ENCODE measurements around the gene MAGI2. TPM values are rescaled to one million over a fixed set of nuclear protein-coding genes. Genes with fewer than 3 reads are reported as not detected.

The MAGI2 gene
- polyA plus RNA-seq, 4 donors, result 0.22 to 2.1 (median 1.5) TPM

DNA sequence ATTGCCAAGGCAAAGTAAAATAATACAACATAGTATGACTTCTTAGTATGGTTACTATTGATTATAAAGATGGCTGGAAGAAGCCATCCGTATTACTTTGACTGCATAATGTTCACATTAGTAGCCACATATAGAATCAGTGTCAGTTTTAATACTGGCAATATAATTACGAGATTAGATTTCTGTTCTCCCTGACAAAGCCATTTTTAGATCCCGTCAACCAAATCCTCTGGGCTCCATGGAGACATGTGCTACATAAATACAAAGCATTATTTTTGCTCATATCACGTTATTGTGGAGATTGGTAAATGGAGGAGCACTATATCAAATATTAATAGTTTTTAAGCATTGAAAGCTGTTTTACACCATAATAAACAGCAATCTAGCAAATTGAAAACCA is 124.0 kb downstream of the MAGI2 start:
- no peaks in the 10 kb centered on the region for H3K4me1 ChIP-seq (ENCODE audit: control insufficient read depth in 3 of 3, insufficient read depth in 2 of 3, low read depth in 1 of 3, low read length in 2 of 3)
- FAIRE-seq (no peak), DNase-seq (no peak)
- H3K9me3 ChIP-seq (ENCODE audit: control insufficient read depth in 2 of 2, insufficient read depth in 1 of 2, low read depth in 1 of 2, low read length in 1 of 2), result no peaks in the 10 kb centered on the region
- 82 to 87% (median 85%) methylated on average over 4 of the region's 4 CpGs for WGBS, 3 donors
- no peaks in the 10 kb centered on the region for H3K27me3 ChIP-seq (ENCODE audit: control insufficient read depth in 3 of 3, insufficient read depth in 3 of 3, low read length in 3 of 3)
- H3K27ac ChIP-seq (ENCODE audit: low read depth in 1 of 3, low read length in 2 of 3), result no peak overlapping the region
- no peaks in the 10 kb centered on the region for H3K36me3 ChIP-seq (ENCODE audit: control insufficient read depth in 3 of 3, insufficient read depth in 2 of 3, low read depth in 1 of 3, low read length in 3 of 3)
- H3K4me3 ChIP-seq (ENCODE audit: low read depth in 1 of 3, low read length in 3 of 3), result no peak overlapping the region

DNA sequence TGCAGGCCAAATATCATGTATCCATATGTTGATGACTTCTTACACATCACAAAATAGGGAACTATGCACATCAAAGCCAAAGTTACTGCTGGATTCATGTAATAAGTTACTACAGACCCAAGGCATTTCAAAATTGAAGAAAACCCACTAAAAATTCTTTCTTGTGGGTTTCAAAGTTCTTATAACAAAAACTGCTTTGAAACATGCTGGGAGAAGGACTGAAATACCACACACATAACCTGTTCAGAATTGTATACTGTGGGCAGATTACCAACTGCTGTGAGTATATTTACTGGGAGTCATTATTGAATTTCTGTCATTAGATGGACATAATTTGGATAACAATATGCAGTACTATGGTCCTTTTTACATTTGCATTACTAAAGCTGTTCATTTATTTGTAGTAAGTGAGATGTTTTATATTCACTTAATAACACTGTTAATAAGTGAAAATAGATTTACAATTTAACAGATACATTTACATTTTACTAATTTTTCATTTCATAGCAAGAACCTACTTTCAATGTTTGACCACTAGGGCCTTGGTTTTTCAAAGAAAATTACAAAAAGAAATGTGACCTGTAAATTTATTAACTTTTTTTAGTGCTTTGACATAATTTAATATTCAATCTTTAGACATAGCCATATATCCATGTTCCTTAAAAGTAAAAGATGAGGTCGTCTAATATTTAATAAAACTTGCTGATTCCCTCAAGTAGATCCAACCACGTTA is 132.6 kb downstream of the MAGI2 start:
- DNase-seq (no peak), FAIRE-seq (no peak)
- no peaks in the 10 kb centered on the region for H3K9me3 ChIP-seq (ENCODE audit: control insufficient read depth in 2 of 2, insufficient read depth in 1 of 2, low read depth in 1 of 2, low read length in 1 of 2)
- H3K4me3 ChIP-seq (ENCODE audit: low read depth in 1 of 3, low read length in 3 of 3), result no peak overlapping the region
- H3K27me3 ChIP-seq (ENCODE audit: control insufficient read depth in 3 of 3, insufficient read depth in 3 of 3, low read length in 3 of 3), result no peaks in the 10 kb centered on the region
- no peaks in the 10 kb centered on the region for H3K4me1 ChIP-seq (ENCODE audit: control insufficient read depth in 3 of 3, insufficient read depth in 2 of 3, low read depth in 1 of 3, low read length in 2 of 3)
- no peaks in the 10 kb centered on the region for H3K36me3 ChIP-seq (ENCODE audit: control insufficient read depth in 3 of 3, insufficient read depth in 2 of 3, low read depth in 1 of 3, low read length in 3 of 3)
- H3K27ac ChIP-seq (ENCODE audit: low read depth in 1 of 3, low read length in 2 of 3), result no peak overlapping the region
- 3 to 24% (median 20%) methylated on average over 2 of the region's 2 CpGs for WGBS, 3 donors

DNA sequence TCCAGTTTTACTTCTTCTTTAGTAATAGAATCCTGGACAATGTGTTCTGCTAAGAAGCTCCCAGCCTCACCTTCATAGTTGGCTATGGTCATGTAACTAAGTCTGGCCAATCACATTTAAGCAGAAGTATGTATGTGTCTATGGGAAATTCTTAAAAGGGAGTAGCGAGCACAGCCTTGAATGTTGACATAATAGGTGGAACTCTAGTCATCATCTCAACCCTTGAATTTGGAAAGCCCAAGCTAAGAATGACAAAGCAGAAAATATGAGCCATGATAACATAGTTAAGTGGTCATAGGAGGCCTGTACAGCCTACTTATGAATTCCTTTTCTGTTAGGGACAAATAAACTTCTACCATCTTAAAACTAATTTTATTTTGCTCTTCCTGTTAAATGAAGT is 134.1 kb downstream of the MAGI2 start:
- no peaks in the 10 kb centered on the region for H3K27me3 ChIP-seq (ENCODE audit: control insufficient read depth in 3 of 3, insufficient read depth in 3 of 3, low read length in 3 of 3)
- H3K4me3 ChIP-seq (ENCODE audit: low read depth in 1 of 3, low read length in 3 of 3), result no peak overlapping the region
- no peaks in the 10 kb centered on the region for H3K9me3 ChIP-seq (ENCODE audit: control insufficient read depth in 2 of 2, insufficient read depth in 1 of 2, low read depth in 1 of 2, low read length in 1 of 2)
- FAIRE-seq, result no peak
- no peak for DNase-seq
- H3K36me3 ChIP-seq (ENCODE audit: control insufficient read depth in 3 of 3, insufficient read depth in 2 of 3, low read depth in 1 of 3, low read length in 3 of 3), result no peaks in the 10 kb centered on the region
- 71 to 81% (median 75%) methylated on average over 1 of the region's 1 CpG for WGBS, 3 donors
- no peaks in the 10 kb centered on the region for H3K4me1 ChIP-seq (ENCODE audit: control insufficient read depth in 3 of 3, insufficient read depth in 2 of 3, low read depth in 1 of 3, low read length in 2 of 3)
- no peak overlapping the region for H3K27ac ChIP-seq (ENCODE audit: low read depth in 1 of 3, low read length in 2 of 3)

DNA sequence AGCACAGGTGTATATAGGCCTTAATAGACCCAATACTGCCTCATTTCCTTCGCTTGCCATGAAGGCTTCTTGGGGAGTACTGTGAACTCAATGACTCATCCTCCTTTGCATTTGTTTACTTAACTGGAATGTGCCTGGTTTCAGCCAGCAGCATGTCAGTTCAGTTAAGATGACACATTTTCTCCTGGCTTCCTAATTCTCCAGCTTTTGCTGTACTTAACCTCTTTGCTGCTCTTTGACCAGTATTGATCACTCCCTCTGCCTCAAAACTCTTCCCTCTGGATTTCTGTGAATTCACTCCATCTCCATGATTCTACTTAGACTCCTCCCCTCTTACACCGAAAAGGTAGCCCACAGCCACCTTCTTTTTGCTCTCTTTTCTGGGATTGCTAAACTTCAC is 135.7 kb downstream of the MAGI2 start:
- H3K27me3 ChIP-seq (ENCODE audit: control insufficient read depth in 3 of 3, insufficient read depth in 3 of 3, low read length in 3 of 3), result no peaks in the 10 kb centered on the region
- DNase-seq, result peak in 1 of 2 donors; percentile 34
- no peaks in the 10 kb centered on the region for H3K4me1 ChIP-seq (ENCODE audit: control insufficient read depth in 3 of 3, insufficient read depth in 2 of 3, low read depth in 1 of 3, low read length in 2 of 3)
- WGBS, 3 donors, result 29 to 55% (median 39%) methylated on average over 2 of the region's 2 CpGs
- no peak overlapping the region for H3K27ac ChIP-seq (ENCODE audit: low read depth in 1 of 3, low read length in 2 of 3)
- H3K9me3 ChIP-seq (ENCODE audit: control insufficient read depth in 2 of 2, insufficient read depth in 1 of 2, low read depth in 1 of 2, low read length in 1 of 2), result no peaks in the 10 kb centered on the region
- no peak overlapping the region for H3K4me3 ChIP-seq (ENCODE audit: low read depth in 1 of 3, low read length in 3 of 3)
- H3K36me3 ChIP-seq (ENCODE audit: control insufficient read depth in 3 of 3, insufficient read depth in 2 of 3, low read depth in 1 of 3, low read length in 3 of 3), result no peaks in the 10 kb centered on the region
- no peak for FAIRE-seq

DNA sequence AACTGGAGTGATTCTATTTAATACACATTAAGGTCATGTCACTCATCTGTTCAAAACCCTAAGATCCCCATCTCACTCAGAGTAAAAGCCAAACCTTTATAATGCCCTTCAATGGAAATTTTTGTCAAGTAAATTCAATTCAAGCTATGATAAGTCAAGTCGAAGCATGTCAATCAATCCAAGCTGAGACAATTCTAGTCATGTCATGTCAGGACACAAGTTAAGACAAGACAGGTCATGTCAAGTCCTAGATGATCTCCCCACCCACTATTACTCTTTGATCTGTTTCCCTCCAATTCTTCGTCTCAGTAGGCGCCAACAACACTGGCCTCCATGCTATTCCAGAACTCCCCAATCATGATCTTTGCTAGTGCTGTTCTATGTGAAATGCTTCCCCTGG is 141.4 kb downstream of the MAGI2 start:
- H3K4me1 ChIP-seq (ENCODE audit: control insufficient read depth in 3 of 3, insufficient read depth in 2 of 3, low read depth in 1 of 3, low read length in 2 of 3), result no peaks in the 10 kb centered on the region
- no peak overlapping the region for H3K27ac ChIP-seq (ENCODE audit: low read depth in 1 of 3, low read length in 2 of 3)
- DNase-seq, result no peak
- H3K4me3 ChIP-seq (ENCODE audit: low read depth in 1 of 3, low read length in 3 of 3), result no peak overlapping the region
- H3K36me3 ChIP-seq (ENCODE audit: control insufficient read depth in 3 of 3, insufficient read depth in 2 of 3, low read depth in 1 of 3, low read length in 3 of 3), result no peaks in the 10 kb centered on the region
- 90 to 93% (median 92%) methylated on average over 3 of the region's 3 CpGs for WGBS, 3 donors
- H3K27me3 ChIP-seq (ENCODE audit: control insufficient read depth in 3 of 3, insufficient read depth in 3 of 3, low read length in 3 of 3), result no peaks in the 10 kb centered on the region
- no peak for FAIRE-seq
- H3K9me3 ChIP-seq (ENCODE audit: control insufficient read depth in 2 of 2, insufficient read depth in 1 of 2, low read depth in 1 of 2, low read length in 1 of 2), result no peaks in the 10 kb centered on the region

DNA sequence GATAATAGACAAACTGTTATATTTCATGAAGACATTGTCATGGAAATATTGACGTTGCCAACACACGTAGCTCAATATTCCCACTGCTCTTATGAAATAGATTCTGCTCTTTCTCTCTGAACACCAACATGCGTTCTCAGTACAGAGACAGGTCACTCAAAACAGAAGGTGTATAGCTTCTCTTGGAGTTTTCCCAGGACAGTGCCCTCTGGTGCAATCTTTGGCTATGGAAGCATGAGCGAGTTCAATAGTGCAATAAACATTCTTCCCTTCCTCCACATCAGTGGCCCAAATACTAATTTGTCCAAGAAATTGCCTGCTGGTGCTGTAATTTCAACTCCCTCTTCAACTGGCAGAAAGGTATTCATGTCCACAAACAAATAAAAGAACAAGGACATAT is 145.3 kb downstream of the MAGI2 start:
- H3K4me1 ChIP-seq (ENCODE audit: control insufficient read depth in 3 of 3, insufficient read depth in 2 of 3, low read depth in 1 of 3, low read length in 2 of 3), result no peaks in the 10 kb centered on the region
- no peak overlapping the region for H3K4me3 ChIP-seq (ENCODE audit: low read depth in 1 of 3, low read length in 3 of 3)
- H3K9me3 ChIP-seq (ENCODE audit: control insufficient read depth in 2 of 2, insufficient read depth in 1 of 2, low read depth in 1 of 2, low read length in 1 of 2), result no peaks in the 10 kb centered on the region
- FAIRE-seq (no peak), DNase-seq (peak in 1 of 2 donors; percentile 11)
- no peaks in the 10 kb centered on the region for H3K36me3 ChIP-seq (ENCODE audit: control insufficient read depth in 3 of 3, insufficient read depth in 2 of 3, low read depth in 1 of 3, low read length in 3 of 3)
- 29 to 67% (median 50%) methylated on average over 4 of the region's 4 CpGs for WGBS, 3 donors
- H3K27ac ChIP-seq (ENCODE audit: low read depth in 1 of 3, low read length in 2 of 3), result no peak overlapping the region
- no peaks in the 10 kb centered on the region for H3K27me3 ChIP-seq (ENCODE audit: control insufficient read depth in 3 of 3, insufficient read depth in 3 of 3, low read length in 3 of 3)

DNA sequence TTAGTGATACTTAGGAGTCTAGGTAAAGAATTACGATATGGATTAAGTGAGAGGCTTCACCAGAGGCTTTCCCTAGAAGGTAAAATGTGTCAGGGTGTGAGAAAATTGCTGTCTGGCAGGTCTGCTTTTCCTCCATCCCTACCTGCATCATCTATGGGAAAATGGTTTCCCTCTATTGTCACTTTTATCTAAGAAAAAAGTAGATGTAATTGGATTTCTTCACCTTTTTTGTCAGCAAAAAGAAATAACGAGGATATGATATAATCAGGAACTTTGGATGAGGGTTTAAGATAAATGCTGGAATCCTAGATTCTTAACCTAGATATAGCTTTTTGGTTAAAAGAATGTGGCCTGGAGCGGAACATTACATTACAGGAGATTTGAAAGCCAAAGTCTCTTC is 146.1 kb downstream of the MAGI2 start:
- no peaks in the 10 kb centered on the region for H3K9me3 ChIP-seq (ENCODE audit: control insufficient read depth in 2 of 2, insufficient read depth in 1 of 2, low read depth in 1 of 2, low read length in 1 of 2)
- no peak overlapping the region for H3K27ac ChIP-seq (ENCODE audit: low read depth in 1 of 3, low read length in 2 of 3)
- no peaks in the 10 kb centered on the region for H3K27me3 ChIP-seq (ENCODE audit: control insufficient read depth in 3 of 3, insufficient read depth in 3 of 3, low read length in 3 of 3)
- no peak for DNase-seq
- H3K4me1 ChIP-seq (ENCODE audit: control insufficient read depth in 3 of 3, insufficient read depth in 2 of 3, low read depth in 1 of 3, low read length in 2 of 3), result no peaks in the 10 kb centered on the region
- FAIRE-seq, result no peak
- no peak overlapping the region for H3K4me3 ChIP-seq (ENCODE audit: low read depth in 1 of 3, low read length in 3 of 3)
- no peaks in the 10 kb centered on the region for H3K36me3 ChIP-seq (ENCODE audit: control insufficient read depth in 3 of 3, insufficient read depth in 2 of 3, low read depth in 1 of 3, low read length in 3 of 3)
- WGBS, 3 donors, result 78 to 81% (median 80%) methylated on average over 3 of the region's 3 CpGs

DNA sequence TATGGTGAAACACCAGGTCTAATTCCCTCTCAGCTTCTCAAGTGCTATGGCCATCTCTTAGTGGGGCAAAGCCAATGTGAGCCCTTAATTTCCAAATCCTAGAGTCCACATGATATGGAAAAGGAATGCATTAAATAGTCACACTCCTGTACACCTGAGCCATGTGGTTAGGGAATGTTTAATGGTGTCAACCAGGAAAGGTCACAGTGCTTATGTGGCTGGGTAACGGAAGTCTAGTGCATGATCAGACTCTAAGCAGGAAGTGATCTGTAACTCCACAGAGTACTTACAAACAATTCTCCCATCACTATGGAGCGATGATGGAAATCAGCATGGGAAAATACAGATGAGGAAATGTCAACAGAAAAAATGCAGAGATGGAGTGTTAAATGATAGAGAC is 148.8 kb downstream of the MAGI2 start:
- Histone ChIP-seq H3K27me3 (ENCODE audit: control insufficient read depth in 3 of 3, insufficient read depth in 3 of 3, low read length in 3 of 3) (no peaks in the 10 kb centered on the region), H3K4me3 (ENCODE audit: low read depth in 1 of 3, low read length in 3 of 3) (no peak overlapping the region), H3K27ac (ENCODE audit: low read depth in 1 of 3, low read length in 2 of 3) (no peak overlapping the region), H3K36me3 (ENCODE audit: control insufficient read depth in 3 of 3, insufficient read depth in 2 of 3, low read depth in 1 of 3, low read length in 3 of 3) (no peaks in the 10 kb centered on the region), H3K9me3 (ENCODE audit: control insufficient read depth in 2 of 2, insufficient read depth in 1 of 2, low read depth in 1 of 2, low read length in 1 of 2) (peaks cover 0 to 6% of the 10 kb centered on the region in 2 donors), H3K4me1 (ENCODE audit: control insufficient read depth in 3 of 3, insufficient read depth in 2 of 3, low read depth in 1 of 3, low read length in 2 of 3) (no peaks in the 10 kb centered on the region)
- DNase-seq, result no peak
- 77 to 89% (median 80%) methylated on average over 2 of the region's 2 CpGs for WGBS, 3 donors
- FAIRE-seq, result no peak

DNA sequence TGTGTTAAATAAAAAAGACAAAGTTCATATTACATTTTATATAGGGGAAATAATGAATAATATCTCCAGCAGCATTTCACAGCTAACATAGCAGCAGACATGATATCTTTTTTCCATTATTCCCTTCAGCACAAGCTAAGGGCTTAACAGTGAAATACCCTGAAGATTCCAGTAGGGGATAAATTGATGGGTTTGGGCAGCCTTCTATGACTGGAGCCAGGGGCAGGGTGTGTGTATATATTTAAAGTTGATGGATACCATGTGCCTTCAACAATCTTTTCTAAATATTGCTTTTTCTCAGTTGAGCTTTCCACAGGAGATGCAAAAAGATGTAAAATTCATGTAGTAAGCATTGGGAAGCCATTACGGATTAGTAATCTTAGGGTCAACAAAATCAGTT is 151.2 kb downstream of the MAGI2 start:
- Histone ChIP-seq H3K4me3 (ENCODE audit: low read depth in 1 of 3, low read length in 3 of 3) (no peak overlapping the region), H3K9me3 (ENCODE audit: control insufficient read depth in 2 of 2, insufficient read depth in 1 of 2, low read depth in 1 of 2, low read length in 1 of 2) (peaks cover 0 to 6% of the 10 kb centered on the region in 2 donors), H3K4me1 (ENCODE audit: control insufficient read depth in 3 of 3, insufficient read depth in 2 of 3, low read depth in 1 of 3, low read length in 2 of 3) (no peaks in the 10 kb centered on the region), H3K27me3 (ENCODE audit: control insufficient read depth in 3 of 3, insufficient read depth in 3 of 3, low read length in 3 of 3) (no peaks in the 10 kb centered on the region), H3K27ac (ENCODE audit: low read depth in 1 of 3, low read length in 2 of 3) (no peak overlapping the region), H3K36me3 (ENCODE audit: control insufficient read depth in 3 of 3, insufficient read depth in 2 of 3, low read depth in 1 of 3, low read length in 3 of 3) (no peaks in the 10 kb centered on the region)
- no peak for DNase-seq
- 89 to 100% (median 93%) methylated on average over 1 of the region's 1 CpG for WGBS, 3 donors
- no peak for FAIRE-seq
